ENCODE measurements around the gene IL20.

DNA sequence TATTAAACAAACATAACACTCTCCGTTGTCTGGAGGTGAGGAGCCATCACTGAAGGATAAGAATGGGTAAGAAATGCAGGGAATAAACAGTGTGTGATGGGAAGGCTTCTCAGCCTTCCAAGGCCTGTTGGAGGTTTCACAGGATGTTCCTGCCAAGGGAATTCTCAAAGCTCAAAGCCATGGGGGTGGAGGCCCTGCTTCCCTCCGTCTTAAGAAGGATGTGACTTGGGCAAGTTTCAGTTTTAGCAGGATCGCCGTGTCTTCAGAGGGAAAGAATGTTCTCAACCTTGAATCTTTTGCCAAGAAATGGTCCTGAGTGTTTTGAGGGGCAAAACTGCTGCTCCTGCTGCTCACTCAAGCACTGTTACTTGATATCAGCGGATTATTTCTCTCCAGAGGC, 41.7 kb upstream of the IL20 start:
- no peak for TF ChIP-seq GATA2 (IDR thresholded peaks at IDR 0.05; ENCODE audit: low read depth, low read length)
- no peak for TF ChIP-seq GATA3 (IDR thresholded peaks at IDR 0.05; ENCODE audit: low read depth, low read length)

Data from SH-SY5Y (cell line).